Activated naive CD4-positive, alpha-beta T cell treated with anti-CD3 and anti-CD28 coated beads, Interleukin-2, amount 50 U/mL, for 72 hours (primary cell): ENCODE results near the gene ITPR1. TPM values are rescaled to one million over a fixed set of nuclear protein-coding genes. Genes with fewer than 3 reads are reported as not detected.

Experiments used
- ATAC-seq, 2 donors: fragments of 150-1000 bp; cut with Tn5 transposase; 2 replicates each; pipeline ENCODE4 v1.10.0; 2021; ENCODE audit warnings: mild to moderate bottlenecking in 2 of 2, moderate library complexity in 2 of 2
- DNase-seq, 2 donors: peaks; one replicate each; pipeline ENCODE4 v3.0.0; 2021 to 2022; ENCODE audit warnings: low spot score in 2 of 2
- H3K27ac Mint-ChIP-seq, 2 donors: one replicate each; pipeline ENCODE4 v1.8.0; 2022; ENCODE audit warnings: mild to moderate bottlenecking in 2 of 2, mixed read lengths in 2 of 2
- H3K36me3 Mint-ChIP-seq, 2 donors: one replicate each; pipeline ENCODE4 v1.8.0; 2022; ENCODE audit warnings: mixed read lengths in 2 of 2
- H3K9me3 Mint-ChIP-seq, 2 donors: one replicate each; pipeline ENCODE4 v1.8.0; 2022; ENCODE audit warnings: mixed read lengths in 2 of 2
- total RNA-seq, 2 donors: library from RNA; stranded (reverse); gene quantifications; one replicate each; pipeline ENCODE4 v1.2.3, GENCODE V29; 2022

Gene ITPR1
- total RNA-seq, 2 donors from 2014 or later: 40.0 to 70.7 TPM

DNA sequence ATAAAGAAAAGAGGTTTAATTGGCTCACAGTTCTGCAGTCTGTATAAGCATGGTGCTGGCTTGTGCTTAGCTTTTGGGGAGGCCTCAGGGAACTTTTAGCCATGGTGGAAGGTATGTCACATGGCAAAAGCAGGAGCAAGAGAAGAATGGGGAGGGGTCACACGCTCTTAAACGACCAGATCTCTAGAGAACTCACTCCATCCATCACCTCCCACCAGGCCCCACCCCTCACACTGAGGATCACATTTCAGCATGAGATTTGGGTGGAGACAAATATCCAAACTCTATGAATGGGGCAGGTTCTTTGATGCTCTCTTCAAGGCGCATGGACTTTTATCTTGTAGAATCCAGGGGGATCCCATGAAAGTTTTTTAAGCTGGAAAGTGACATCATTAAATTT is 75.7 kb downstream of the ITPR1 start:
- ATAC-seq (no peak), DNase-seq (no peak)
- H3K27ac Mint-ChIP-seq: no peak overlapping the region
- no peaks in the 10 kb centered on the region for H3K36me3 Mint-ChIP-seq
- no peaks in the 10 kb centered on the region for H3K9me3 Mint-ChIP-seq

DNA sequence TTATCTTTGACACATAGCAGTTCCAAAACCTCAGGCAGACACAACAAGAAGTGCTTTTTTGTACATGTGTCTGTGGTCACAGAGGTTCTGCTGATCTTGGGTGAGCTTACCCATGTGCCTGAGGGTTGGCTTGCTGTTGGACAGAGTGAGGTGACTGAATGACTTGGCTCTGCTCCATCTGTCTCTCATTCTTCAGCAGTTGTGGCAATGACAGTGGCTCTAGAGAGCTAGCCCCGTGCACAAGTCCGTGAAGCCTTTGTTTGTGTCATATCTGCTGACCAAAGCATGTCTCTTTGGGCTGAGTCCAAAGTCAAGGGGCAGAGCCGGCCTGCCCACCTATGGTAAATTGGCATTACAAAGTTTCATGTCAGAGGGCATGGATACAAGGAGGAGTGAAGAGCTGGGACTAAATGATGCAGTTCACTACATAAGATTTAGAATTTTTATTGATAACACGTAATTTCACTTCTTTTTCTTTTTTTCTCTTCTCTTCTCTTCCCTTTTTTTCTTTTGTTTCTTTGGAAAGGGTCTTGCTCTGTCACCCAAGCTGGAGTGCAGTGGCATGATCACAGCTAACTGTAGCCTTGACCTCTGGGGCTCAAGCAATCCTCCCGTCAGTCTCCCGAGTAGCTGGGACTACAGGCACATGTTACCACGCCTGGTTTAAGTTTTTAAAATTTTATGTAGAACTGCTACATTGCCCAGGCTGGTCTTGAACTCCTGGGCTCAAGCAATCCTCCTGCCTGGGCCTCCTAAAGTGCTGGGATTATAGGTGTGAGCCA is 77.9 kb downstream of the ITPR1 start:
- Mint-ChIP-seq H3K9me3 (no peaks in the 10 kb centered on the region), H3K36me3 (no peaks in the 10 kb centered on the region), H3K27ac (peak overlapping the region; percentile 11 to 31)
- ATAC-seq: peak; percentile 53 to 64
- no peak for DNase-seq

DNA sequence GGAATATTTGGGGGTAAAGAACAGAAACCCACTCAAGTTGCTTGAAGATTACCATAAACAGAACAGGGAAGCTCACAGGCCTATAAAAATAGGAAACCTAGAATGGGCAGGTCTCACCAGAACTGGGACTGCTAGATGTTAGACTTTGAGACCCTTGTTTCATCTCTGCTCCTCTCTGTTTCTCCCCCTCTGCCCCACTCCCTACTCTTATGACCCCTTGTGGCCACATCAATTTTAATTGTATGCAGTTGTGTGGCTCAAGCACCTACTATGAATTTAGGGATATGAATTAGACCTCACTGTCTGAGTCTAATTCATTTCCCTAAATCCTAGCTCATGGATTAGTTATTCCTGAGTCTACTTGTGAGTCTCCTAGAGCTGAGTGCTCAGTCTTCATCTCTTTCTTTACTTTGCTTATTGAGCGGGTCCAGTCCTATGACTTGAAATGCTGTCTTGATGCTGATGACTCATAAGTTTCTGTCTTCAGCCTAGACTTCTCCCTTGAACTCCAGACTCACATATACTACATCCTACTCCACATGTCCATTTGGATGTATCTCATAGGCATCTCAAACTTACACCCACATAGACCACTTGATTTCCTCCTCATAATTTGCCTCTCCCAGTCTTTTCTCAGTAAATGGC is 78.7 kb downstream of the ITPR1 start:
- Mint-ChIP-seq H3K36me3 (no peaks in the 10 kb centered on the region), H3K27ac (peak overlapping the region in 1 of 2 donors; percentile 31), H3K9me3 (no peaks in the 10 kb centered on the region)
- peak; percentile 61 to 66 for ATAC-seq
- no peak for DNase-seq

DNA sequence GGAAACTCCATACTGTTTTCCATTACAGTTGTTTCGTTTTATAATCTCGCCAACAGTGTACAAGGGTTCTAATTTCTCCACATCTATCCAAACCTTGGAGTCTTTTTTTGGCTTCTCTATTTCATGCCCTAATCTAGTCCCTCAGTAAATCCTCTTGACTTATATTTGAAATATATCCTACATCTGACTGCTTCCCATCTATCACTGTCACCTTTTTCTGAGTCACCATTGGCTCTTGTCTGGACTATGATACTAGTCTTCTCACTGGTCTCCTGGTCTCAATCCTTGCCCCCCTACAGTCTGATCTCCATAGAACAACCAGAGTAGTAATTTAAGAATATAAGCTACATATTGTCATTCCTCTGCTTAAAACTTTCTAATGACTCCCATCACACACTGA is 80.0 kb downstream of the ITPR1 start:
- H3K9me3 Mint-ChIP-seq: no peaks in the 10 kb centered on the region
- ATAC-seq (no peak), DNase-seq (no peak)
- H3K36me3 Mint-ChIP-seq: no peaks in the 10 kb centered on the region
- H3K27ac Mint-ChIP-seq: no peak overlapping the region

DNA sequence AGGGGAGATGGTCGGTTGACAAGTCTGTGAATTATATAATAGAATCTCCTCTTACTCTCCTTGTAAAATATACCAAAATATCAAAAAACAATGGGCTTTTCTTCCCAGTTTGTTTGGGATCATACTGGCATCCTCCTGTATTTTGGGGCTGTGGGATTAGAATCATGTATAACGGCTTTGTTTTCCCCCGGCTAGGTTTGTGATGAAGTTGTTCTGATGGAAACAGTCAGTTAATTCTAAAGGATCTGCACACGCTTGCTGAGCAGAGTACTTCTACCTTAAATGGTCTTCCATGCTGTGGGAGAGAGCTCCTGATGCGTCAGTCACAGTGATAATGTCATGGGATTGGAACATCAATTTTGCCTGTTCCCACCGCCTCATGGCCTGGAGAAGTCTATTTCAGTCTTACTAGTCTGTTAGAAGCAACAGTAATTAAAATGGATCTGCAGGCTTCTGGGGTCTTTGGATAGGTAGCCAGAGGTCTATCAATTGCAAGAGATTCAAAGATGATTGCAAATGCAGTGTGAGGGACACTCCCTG is 81.3 kb downstream of the ITPR1 start:
- H3K9me3 Mint-ChIP-seq: no peaks in the 10 kb centered on the region
- no peak overlapping the region for H3K27ac Mint-ChIP-seq
- DNase-seq: no peak
- H3K36me3 Mint-ChIP-seq: no peaks in the 10 kb centered on the region
- no peak for ATAC-seq

DNA sequence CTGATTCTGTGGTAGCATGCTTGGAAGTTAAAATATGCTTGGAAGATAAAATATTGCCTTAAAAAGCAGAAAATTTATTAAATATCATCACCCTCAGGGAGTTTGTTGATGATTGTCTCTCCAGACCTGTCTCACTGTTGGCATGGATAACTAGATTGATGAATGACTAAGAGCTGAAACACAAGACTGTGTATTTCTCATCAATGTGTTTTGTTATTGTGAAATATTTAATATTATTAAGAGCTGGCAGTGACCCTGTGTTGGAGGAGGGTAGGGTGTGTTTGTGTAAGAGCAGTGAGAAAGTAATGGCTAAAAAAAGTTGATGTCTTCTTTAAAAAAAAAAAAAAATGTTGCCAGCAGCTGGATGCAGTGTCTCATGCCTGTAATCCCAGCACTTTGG is 82.2 kb downstream of the ITPR1 start:
- DNase-seq: no peak
- no peak for ATAC-seq
- Mint-ChIP-seq H3K27ac (no peak overlapping the region), H3K36me3 (no peaks in the 10 kb centered on the region), H3K9me3 (no peaks in the 10 kb centered on the region)

DNA sequence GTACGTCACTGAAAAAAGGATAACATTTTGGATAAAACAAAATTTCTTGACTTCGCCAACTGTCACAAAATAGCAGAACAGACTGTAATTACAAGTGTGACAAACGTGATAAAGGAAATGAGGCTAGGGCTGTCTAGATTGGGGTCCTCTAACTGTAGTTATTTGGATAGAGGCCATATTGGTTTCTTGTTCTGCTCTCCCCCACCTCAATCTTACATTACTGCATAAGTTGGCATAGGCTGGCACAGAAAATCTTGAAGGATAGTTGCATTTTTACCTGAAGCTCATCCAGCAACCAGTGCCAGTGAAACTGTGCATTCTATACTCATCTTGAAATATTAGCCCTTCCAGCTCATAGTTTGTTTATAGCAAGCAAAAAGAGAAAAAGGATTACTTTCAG is 84.6 kb downstream of the ITPR1 start:
- no peaks in the 10 kb centered on the region for H3K36me3 Mint-ChIP-seq
- H3K9me3 Mint-ChIP-seq: no peaks in the 10 kb centered on the region
- no peak overlapping the region for H3K27ac Mint-ChIP-seq
- ATAC-seq: no peak
- no peak for DNase-seq

DNA sequence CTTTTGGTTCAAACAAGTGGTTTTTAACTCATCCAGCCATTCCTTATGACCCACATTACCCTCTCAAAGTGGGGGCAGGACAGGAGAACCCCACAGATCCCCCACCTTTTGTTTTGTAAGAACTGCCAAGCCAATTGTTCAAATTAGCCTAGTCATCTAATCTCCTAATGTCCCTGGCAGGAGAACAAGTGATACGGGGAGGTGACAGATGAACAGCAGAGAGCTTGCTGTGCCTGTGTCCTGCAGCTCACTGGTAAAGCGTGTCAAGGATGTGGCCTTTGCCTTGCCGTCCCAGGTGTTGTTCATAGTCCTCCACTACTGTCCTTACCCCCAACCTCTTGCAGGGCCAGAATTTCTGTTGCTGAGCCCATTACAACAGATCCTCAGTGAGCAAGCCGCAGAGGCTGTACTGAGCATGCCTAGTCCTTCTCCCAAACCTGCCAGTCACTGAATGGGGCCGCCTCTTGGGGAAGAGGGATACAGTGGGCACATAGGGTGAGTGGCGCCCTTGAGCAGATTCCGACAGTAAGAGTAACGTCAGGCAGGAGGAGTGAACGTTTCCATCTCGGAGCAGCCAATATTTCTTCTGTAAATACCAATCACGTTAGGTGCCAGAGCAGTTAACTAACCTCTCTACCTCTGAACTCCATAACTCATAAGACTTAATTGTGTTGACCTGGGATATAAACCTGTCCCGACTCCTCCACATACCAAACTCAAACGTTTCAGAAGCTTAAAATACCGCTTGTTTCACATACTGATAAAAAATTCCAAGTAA is 87.4 kb downstream of the ITPR1 start:
- DNase-seq (no peak), ATAC-seq (no peak)
- H3K27ac Mint-ChIP-seq: no peak overlapping the region
- no peaks in the 10 kb centered on the region for H3K9me3 Mint-ChIP-seq
- no peaks in the 10 kb centered on the region for H3K36me3 Mint-ChIP-seq

DNA sequence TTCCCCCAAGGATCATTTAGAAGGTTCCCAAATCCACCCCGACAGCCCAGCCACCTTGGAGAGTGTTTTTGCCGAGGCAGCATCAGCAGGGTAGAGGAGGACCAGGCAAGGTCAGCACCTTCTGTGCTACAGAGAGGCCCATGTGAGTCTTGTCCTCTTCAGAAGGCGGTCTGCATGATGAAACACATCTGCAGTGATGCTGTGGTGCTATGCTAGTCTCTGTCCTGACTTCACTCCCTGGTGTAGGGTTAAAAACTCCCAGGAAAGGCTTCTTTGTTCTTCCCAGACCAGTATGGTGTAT is 87.9 kb downstream of the ITPR1 start:
- H3K9me3 Mint-ChIP-seq: no peaks in the 10 kb centered on the region
- H3K36me3 Mint-ChIP-seq: no peaks in the 10 kb centered on the region
- H3K27ac Mint-ChIP-seq: no peak overlapping the region
- DNase-seq (no peak), ATAC-seq (no peak)

DNA sequence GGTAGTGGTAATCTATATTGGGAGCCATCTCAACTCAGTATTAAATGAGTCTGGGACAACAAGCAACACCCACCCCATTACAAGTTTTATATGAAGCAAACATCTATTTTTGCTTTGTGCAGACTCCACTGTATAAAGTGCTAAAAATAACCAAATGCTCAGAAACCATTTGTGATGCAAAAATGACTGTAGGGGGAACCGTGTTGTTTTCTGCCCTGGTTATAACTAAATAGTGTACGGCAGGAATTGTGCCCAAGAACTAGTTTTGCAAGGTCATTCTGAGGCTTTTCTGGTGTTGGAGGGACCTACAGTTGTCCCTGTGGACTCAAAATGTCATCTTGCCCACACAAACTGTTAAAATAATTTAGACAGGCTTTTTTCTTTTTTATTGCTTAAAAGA is 88.3 kb downstream of the ITPR1 start:
- ATAC-seq (no peak), DNase-seq (no peak)
- Mint-ChIP-seq H3K36me3 (no peaks in the 10 kb centered on the region), H3K27ac (no peak overlapping the region), H3K9me3 (no peaks in the 10 kb centered on the region)

DNA sequence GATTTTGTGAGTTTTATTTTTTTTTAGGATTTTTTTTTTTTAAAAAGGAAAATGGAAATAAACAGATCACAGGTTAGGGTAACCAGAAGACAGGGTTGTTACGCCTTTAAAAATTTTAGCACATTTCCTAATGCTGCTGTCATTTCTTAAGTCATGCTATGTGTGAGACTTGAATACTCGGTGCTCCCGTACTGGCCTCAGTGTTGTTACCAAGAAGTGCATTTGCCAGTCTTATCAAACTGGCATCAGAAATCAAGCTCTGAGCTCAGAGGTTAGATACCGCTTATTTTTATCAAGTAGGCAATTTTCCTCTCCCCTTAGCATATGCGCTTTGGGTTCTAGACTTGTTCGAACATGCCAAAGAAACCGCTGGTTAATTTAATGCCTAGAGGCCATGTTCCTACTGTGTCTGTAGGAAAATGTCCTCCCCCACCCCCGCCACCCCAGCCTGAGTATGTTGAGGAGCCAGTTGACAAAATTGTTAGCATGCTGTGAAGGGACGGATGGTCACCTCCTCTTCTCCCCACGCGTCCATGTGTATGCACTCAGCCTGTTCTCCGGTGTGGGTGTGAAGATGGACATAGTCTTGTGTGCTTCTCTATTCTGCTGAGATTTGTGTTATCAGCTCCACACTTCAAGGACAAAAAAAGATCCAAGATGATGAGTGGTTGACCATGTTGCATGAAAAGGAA is 88.9 kb downstream of the ITPR1 start:
- H3K27ac Mint-ChIP-seq: peak overlapping the region in 1 of 2 donors; percentile 11
- no peak for ATAC-seq

DNA sequence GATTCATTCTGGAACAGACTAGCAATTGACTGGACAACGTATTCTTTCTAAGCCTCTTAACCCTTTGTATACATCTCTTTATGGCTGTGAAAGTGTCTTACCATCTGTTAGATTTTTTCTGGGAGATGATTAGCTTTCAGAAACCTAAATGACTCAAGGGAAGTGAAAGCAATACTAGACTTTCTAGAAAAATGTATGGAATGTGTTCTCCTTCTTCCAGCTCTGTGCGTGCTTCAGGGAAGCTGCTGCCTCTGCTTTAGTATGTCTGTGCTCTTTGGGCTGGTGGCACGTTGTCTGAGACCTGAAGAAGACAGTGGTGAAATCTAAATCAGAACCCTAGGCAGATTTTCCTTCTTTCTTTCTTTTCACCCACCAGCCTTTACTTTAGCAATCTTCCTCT is 89.5 kb downstream of the ITPR1 start:
- ATAC-seq: no peak
- Mint-ChIP-seq H3K9me3 (no peaks in the 10 kb centered on the region), H3K27ac (peak overlapping the region in 1 of 2 donors; percentile 11), H3K36me3 (no peaks in the 10 kb centered on the region)
- DNase-seq: no peak

More for the DNA sequence above, 88.9 kb downstream of the ITPR1 start:
- no peak for DNase-seq
- Mint-ChIP-seq H3K9me3 (no peaks in the 10 kb centered on the region), H3K36me3 (no peaks in the 10 kb centered on the region)

DNA sequence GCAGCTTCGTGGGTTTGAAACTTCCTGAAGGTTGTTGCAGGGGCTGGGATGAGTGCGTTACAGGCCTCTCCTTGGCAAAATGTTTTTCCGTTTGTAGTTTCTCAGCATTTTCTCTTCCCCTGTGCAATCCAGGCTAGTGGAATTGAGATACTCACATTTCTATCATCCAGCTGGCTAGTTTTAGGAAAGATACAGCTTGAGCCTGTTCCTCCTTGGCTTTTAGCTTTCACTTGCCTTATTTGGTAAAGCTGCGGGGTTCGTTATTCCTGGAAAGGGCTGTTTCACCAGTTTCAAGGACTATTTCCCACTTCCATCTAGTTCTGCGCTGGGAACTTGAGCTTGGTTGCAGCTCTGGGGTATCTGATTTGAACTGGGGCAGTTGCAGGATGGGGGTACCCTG is 90.3 kb downstream of the ITPR1 start:
- H3K36me3 Mint-ChIP-seq: no peaks in the 10 kb centered on the region
- H3K9me3 Mint-ChIP-seq: no peaks in the 10 kb centered on the region
- DNase-seq (no peak), ATAC-seq (no peak)
- peak overlapping the region in 1 of 2 donors; percentile 88 for H3K27ac Mint-ChIP-seq

DNA sequence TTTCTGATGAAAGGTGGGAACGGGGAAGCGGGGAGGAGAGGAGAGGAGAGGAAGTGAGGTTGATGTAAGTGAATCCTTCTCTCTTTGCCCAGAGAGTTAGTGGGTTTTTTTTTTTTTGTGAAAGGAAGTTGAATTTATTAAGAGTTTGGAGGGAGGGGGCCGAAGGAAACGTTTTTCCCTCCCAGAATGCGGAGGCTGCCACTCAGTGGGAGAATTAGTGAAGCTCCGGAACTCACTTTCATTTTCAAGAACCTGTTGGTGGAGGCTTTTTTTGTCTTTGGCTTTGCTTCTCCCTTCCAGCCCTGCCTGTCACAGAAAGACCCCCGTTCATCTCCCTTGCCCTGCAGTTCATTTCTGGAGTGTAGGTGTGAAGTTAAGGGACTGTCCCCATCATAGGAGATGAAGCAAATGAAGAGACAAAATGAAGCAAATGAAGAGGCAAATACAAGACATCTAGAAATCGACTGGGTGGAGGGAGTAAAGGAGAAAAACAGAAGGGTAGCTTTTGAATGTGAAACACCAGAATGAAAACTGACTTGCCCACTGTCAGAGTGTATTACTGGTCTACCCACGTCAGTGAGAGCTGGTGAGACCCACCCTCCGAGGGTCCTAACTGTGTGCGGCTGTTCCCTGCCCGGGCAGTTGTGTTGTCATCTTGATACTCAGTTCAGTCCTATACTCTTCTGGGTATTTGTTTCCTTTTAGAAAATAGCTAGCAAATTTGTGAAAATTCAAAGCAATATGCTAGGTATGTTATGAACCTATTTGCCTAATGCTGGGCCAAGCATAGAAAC is 91.5 kb downstream of the ITPR1 start:
- peak in 1 of 2 donors; percentile 7 for DNase-seq
- Mint-ChIP-seq H3K36me3 (no peaks in the 10 kb centered on the region), H3K9me3 (no peaks in the 10 kb centered on the region), H3K27ac (peak overlapping the region; percentile 88 to 90)
- ATAC-seq: peak; percentile 68 to 75

DNA sequence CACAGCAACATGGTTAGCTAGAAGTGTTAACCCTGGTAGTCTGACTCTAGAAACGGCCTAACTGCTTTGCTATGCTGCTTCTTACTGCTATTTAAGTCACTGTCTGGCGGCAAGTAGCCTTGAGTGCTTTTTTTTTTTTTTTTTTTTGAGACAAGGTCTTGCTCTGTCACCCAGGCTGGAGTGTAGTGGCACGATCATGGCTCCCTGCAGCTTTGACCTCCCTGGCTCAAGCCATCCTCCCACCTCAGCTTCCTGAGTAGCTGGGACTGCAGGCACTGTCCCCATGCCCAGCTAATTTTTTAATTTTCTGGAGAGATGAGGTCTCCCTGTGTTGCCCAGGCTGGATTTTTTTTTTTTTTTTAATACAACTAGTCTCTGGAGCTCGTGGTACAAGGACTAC is 93.2 kb downstream of the ITPR1 start:
- H3K27ac Mint-ChIP-seq: no peak overlapping the region
- DNase-seq: no peak
- H3K36me3 Mint-ChIP-seq: peaks cover 0 to 5% of the 10 kb centered on the region in 2 donors

More for the DNA sequence above, 93.2 kb downstream of the ITPR1 start:
- no peaks in the 10 kb centered on the region for H3K9me3 Mint-ChIP-seq
- no peak for ATAC-seq
